ENCODE results near the gene TPCN1. TPM values are rescaled to one million over a fixed set of nuclear protein-coding genes. Genes with fewer than 3 reads are reported as not detected.

TPCN1 gene
- total and polyA plus RNA-seq, 2 donors (not counting 1 experiment from before 2014, with no cell fraction given): 17.2 to 17.8 TPM

GRCh38 chr12:113197518-113198077, 23.7 kb upstream of the TPCN1 start:
- H4K20me1 ChIP-seq (ENCODE audit: control insufficient read depth, extremely low read depth, insufficient read depth, low read length): no peaks in the 10 kb centered on the region
- H3K4me2 ChIP-seq (ENCODE audit: extremely low read depth, insufficient read depth, low read length): no peak overlapping the region
- peaks cover 11% of the 10 kb centered on the region for H3K4me1 ChIP-seq (ENCODE audit: control insufficient read depth, extremely low read depth, insufficient read depth, low read length)
- TF ChIP-seq, protein P1, sequence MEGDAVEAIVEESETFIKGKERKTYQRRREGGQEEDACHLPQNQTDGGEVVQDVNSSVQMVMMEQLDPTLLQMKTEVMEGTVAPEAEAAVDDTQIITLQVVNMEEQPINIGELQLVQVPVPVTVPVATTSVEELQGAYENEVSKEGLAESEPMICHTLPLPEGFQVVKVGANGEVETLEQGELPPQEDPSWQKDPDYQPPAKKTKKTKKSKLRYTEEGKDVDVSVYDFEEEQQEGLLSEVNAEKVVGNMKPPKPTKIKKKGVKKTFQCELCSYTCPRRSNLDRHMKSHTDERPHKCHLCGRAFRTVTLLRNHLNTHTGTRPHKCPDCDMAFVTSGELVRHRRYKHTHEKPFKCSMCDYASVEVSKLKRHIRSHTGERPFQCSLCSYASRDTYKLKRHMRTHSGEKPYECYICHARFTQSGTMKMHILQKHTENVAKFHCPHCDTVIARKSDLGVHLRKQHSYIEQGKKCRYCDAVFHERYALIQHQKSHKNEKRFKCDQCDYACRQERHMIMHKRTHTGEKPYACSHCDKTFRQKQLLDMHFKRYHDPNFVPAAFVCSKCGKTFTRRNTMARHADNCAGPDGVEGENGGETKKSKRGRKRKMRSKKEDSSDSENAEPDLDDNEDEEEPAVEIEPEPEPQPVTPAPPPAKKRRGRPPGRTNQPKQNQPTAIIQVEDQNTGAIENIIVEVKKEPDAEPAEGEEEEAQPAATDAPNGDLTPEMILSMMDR (conservative IDR thresholded peaks at IDR 0.05 in 1 of 2, IDR thresholded peaks at IDR 0.05 in 1 of 2; ENCODE audit: low read depth in 1 of 2, low read length in 2 of 2): no peak
- TF ChIP-seq EZH2 (IDR thresholded peaks at IDR 0.05; ENCODE audit: low read length, missing control alignments): no peak
- H3K4me3 ChIP-seq (replicated peaks in 1 of 4; ENCODE audit: control extremely low read depth in 1 of 4, insufficient read depth in 1 of 4, low read depth in 3 of 4, low read length in 4 of 4): no peak overlapping the region
- H2AFZ ChIP-seq (ENCODE audit: low read length): no peak overlapping the region
- no peaks in the 10 kb centered on the region for H3K9me3 ChIP-seq (ENCODE audit: control insufficient read depth, insufficient read depth, low read depth, low read length)
- H3K9ac ChIP-seq (ENCODE audit: insufficient read depth, low read length): no peak overlapping the region
- H3K79me2 ChIP-seq (ENCODE audit: control insufficient read depth, insufficient read depth, low read length): no peaks in the 10 kb centered on the region
- no peaks in the 10 kb centered on the region for H3K27me3 ChIP-seq (ENCODE audit: control insufficient read depth, insufficient read depth, low read length)
- H3K27ac ChIP-seq (ENCODE audit: insufficient read depth, low read length): no peak overlapping the region
- peaks cover 2% of the 10 kb centered on the region for H3K36me3 ChIP-seq (ENCODE audit: control insufficient read depth, insufficient read depth, low read length)
- DNase-seq (ENCODE audit: low read depth in 2 of 2): no peak

DNA sequence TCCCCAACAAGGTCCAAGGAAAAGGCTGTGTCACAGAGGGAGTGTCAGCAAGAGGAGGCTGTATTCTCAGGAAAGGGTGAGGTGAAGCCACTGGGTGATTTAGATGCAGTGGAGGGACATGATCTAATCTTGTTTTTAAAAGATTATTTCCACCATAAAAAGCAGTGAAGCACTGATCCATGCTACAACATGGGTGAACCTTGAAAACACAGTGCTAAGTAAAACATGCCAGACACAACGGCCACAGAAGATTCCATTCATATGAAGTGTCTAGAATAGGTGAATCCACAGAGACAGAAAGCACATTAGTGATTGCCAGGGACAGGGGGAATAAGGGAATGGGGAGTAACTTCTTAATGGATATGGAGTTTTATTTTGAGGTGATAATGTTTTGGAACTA, 23.0 kb upstream of the TPCN1 start:
- TF ChIP-seq, protein P1 (conservative IDR thresholded peaks at IDR 0.05 in 1 of 2, IDR thresholded peaks at IDR 0.05 in 1 of 2; ENCODE audit: low read depth in 1 of 2, low read length in 2 of 2): no peak
- TF ChIP-seq EZH2 (IDR thresholded peaks at IDR 0.05; ENCODE audit: low read length, missing control alignments): no peak
- H3K9ac ChIP-seq (ENCODE audit: insufficient read depth, low read length): no peak overlapping the region
- no peaks in the 10 kb centered on the region for H3K79me2 ChIP-seq (ENCODE audit: control insufficient read depth, insufficient read depth, low read length)
- no peaks in the 10 kb centered on the region for H3K9me3 ChIP-seq (ENCODE audit: control insufficient read depth, insufficient read depth, low read depth, low read length)
- peaks cover 10% of the 10 kb centered on the region for H3K4me1 ChIP-seq (ENCODE audit: control insufficient read depth, extremely low read depth, insufficient read depth, low read length)
- no peak overlapping the region for H3K4me2 ChIP-seq (ENCODE audit: extremely low read depth, insufficient read depth, low read length)
- H4K20me1 ChIP-seq (ENCODE audit: control insufficient read depth, extremely low read depth, insufficient read depth, low read length): no peaks in the 10 kb centered on the region
- H3K27ac ChIP-seq (ENCODE audit: insufficient read depth, low read length): no peak overlapping the region
- H3K36me3 ChIP-seq (ENCODE audit: control insufficient read depth, insufficient read depth, low read length): no peaks in the 10 kb centered on the region
- H3K27me3 ChIP-seq (ENCODE audit: control insufficient read depth, insufficient read depth, low read length): no peaks in the 10 kb centered on the region
- H2AFZ ChIP-seq (ENCODE audit: low read length): no peak overlapping the region
- DNase-seq (ENCODE audit: low read depth in 2 of 2): peak in 1 of 2 donors; percentile 62
- H3K4me3 ChIP-seq (replicated peaks in 1 of 4; ENCODE audit: control extremely low read depth in 1 of 4, insufficient read depth in 1 of 4, low read depth in 3 of 4, low read length in 4 of 4): no peak overlapping the region

- Histone ChIP-seq H3K4me2 (ENCODE audit: extremely low read depth, insufficient read depth, low read length) (no peak overlapping the region), H3K9ac (ENCODE audit: insufficient read depth, low read length) (no peak overlapping the region), H4K20me1 (ENCODE audit: control insufficient read depth, extremely low read depth, insufficient read depth, low read length) (no peaks in the 10 kb centered on the region), H3K9me3 (ENCODE audit: control insufficient read depth, insufficient read depth, low read depth, low read length) (no peaks in the 10 kb centered on the region), H3K36me3 (ENCODE audit: control insufficient read depth, insufficient read depth, low read length) (no peaks in the 10 kb centered on the region), H2AFZ (ENCODE audit: low read length) (no peak overlapping the region), H3K27me3 (ENCODE audit: control insufficient read depth, insufficient read depth, low read length) (no peaks in the 10 kb centered on the region), H3K79me2 (ENCODE audit: control insufficient read depth, insufficient read depth, low read length) (no peaks in the 10 kb centered on the region), H3K27ac (ENCODE audit: insufficient read depth, low read length) (no peak overlapping the region), H3K4me3 (replicated peaks in 1 of 4; ENCODE audit: control extremely low read depth in 1 of 4, insufficient read depth in 1 of 4, low read depth in 3 of 4, low read length in 4 of 4) (no peak overlapping the region), H3K4me1 (ENCODE audit: control insufficient read depth, extremely low read depth, insufficient read depth, low read length) (peaks cover 3% of the 10 kb centered on the region)
- TF ChIP-seq, protein P1 (conservative IDR thresholded peaks at IDR 0.05 in 1 of 2, IDR thresholded peaks at IDR 0.05 in 1 of 2; ENCODE audit: low read depth in 1 of 2, low read length in 2 of 2): no peak
- no peak for TF ChIP-seq EZH2 (IDR thresholded peaks at IDR 0.05; ENCODE audit: low read length, missing control alignments)
- no peak for DNase-seq (ENCODE audit: low read depth in 2 of 2)
These were observed 21.1 kb upstream of the TPCN1 start for GRCh38 chr12:113200021-113200797.
